GM18861 (cell line): ENCODE data around the gene ZNF407.

Source experiments
- ATAC-seq: cut with Tn5 transposase; IDR thresholded peaks from one replicate; pipeline ENCODE4 v1.9.1; 2021; ENCODE audit not compliant: unreplicated experiment

ZNF407 gene

GRCh38 chr18:74818516-74819175, 221.0 kb downstream of the ZNF407 start:
- ATAC-seq: no peak

DNA sequence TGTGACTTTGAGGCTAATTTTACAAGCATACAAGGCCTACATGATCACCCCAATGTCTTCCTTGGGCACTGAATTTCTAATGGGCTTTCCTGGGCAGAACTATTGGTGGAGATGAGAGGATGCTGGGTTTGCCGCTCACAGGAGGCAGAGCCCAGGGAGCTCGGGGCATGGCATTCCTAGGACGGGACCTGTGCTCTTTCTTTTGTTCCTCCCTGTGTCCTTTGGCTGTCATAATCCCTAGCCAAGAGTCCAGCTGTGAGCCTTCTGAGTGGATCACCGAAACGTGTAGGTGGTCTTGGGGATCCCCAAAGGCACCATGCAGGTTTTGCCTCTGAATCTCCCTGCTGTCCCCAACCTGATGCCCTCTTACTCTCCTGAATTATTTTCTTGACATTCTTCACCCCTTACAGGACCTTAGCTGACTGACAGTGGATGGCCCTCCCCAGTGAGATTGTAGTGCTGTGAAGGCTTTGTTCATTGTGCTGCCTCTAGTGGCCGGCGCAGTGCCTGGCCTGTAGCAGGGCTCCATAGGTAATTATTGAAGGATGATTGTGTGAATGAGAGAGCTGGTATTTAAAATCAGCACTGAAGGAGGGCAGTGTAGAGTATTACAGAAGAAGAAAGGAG, 221.9 kb downstream of the ZNF407 start:
- ATAC-seq: peak; percentile 94

DNA sequence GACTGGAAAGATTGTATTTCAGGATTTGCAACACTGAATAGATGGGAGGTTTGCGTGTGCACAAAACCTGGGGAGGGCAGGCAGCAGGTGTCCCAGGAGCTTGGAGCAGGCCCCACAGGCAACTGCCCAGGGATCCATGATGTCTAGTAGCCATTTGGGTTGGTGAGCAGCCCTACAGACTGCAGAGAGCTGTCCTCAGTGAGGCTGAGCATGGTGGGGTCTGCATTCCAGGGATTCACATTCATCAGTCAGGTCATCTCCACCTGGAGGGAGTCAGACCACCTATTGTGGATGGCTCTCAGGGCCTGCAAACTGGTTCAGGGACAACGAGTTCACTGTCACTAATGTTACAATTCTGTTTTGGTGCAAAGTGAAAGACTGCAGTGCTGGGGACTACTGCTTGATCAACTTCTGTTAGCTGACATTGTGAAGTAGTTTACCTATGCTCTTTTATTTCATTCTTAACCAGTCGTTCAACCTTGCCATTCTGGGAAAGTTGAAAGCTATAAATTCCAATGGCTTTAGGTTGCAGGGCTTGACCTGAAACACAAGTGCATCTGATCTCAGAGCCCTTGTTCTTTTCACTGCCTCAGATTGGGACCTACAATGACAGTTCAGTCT, 222.6 kb downstream of the ZNF407 start:
- no peak for ATAC-seq

GRCh38 chr18:74825460-74825859, 227.8 kb downstream of the ZNF407 start:
- ATAC-seq: no peak

GRCh38 chr18:74826572-74826971, 228.9 kb downstream of the ZNF407 start:
- no peak for ATAC-seq

- ATAC-seq: no peak
Measured at GRCh38 chr18:74828200-74828599, 230.5 kb downstream of the ZNF407 start.

DNA sequence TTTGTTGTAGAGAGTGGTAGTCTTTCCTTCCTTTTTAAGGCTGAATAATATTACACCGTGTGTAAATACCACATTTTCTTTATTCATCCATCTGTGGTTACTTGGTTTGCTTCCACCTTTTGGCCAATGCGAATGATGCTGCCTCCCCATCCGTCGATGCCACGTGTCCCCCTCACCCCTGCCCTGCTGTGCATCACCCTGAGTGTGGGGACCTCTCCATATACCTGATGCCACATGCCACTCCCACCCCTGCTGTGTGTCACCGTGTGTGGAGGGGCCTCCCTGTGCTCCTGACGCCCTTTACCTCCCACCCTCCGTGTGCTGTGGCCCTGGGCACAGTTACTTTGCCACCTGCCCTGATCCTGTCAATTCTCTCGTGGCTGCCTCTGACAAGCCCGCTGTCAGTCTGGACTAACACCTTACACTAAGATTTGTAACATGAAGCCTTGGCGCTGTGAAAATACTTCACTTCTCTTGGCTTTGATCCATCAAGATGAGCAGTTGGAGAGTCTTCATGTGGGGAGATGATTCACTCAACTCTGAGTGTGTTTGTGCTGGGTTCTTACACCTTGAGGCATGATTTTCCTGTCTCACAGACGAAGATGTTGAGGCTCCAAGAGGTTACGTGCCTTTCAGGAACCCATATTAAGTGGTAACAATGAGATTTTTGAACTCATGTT, 234.0 kb downstream of the ZNF407 start:
- ATAC-seq: no peak

GRCh38 chr18:74832381-74832780, 234.7 kb downstream of the ZNF407 start:
- ATAC-seq: no peak

DNA sequence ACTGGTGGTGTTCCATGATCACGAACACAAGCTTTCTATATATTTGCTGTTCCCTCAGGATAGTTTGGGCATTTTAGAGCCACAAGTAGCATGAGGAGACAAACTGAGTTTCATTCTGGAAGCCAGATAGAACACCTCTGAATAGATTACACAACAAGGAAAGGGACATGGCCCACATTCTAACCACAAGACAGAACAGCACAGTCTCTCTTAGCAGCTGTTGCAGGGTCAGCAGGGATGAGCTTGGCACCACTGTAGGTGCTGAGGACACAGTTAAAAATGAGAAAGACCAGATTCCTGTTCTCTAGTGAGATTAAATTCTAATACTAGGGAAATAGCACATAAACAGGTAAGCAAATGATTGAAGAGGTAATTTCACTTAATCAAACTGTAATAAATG, 235.3 kb downstream of the ZNF407 start:
- no peak for ATAC-seq

GRCh38 chr18:74834424-74835309, 237.0 kb downstream of the ZNF407 start:
- ATAC-seq: no peak

DNA sequence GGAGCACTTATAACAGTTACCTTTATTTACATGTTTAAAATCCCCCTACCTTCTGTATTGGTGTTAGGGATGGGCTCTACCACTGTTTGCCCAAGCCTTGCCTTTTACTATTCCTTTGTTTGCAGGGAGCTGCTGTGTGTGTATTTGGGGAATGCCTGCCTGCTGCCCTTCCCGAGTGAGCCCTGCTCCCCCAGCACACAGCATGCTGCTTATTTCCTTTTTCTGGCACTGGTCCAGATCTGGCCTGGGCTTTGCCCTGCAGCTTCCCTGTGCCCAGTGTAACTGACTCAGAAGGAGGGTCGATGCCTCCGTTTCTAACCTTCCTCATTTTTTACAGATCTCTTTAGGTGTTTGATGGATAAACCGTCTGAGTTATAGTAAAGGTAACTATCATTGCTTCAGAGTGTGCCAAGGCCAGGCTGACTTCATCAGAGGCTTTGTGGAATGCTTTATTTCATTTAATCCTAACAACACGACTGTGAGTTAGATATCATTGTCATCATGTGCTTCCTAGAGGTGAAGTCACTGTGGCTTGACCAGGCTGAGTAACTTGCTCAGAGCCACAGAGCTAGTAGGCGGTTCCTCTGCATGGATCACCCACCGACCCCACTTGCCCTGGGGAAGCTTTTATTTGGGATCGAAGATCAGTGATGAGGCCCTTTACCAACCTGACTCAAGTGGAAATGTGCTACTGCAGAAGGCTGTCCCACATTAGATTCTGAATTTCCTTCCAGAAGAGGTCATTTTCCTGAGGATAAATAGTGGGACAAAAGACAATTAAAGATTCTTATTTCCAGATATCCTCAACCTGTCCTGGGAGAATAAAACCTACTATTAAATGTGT, 238.8 kb downstream of the ZNF407 start:
- ATAC-seq: no peak

DNA sequence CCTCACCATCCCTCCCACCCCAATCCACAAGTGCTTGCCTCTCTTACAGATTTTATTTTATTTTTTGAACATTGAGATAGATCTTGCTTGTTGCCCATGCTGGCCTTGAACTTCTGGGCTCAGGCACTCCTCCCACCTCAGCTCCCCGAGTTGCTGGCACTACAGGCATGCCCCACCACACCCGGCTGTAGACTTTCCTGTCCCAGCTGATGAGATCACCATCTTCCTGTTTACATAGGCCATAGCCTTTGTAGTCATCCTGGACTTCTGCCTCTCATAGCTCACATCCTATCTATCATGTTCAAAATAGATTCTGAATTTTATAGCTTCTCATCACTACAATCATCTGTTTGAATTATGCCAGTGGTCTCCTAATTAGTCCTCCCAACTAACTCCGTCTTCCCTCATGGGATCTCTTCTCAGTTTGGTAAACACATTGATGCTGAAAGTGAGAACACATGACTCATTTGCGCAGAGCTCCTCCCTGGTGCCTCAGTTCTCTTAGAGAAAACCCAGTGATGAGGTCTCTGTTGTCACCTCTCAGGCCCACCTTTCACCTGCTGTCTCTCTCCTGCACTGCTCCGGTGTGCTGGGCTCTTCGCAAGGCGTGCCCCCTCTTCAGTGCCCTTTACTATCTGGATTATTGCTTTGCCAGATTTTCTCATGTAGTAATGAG, 243.0 kb downstream of the ZNF407 start:
- no peak for ATAC-seq

- ATAC-seq: no peak
Measured at GRCh38 chr18:74841248-74841647, 243.6 kb downstream of the ZNF407 start.

- no peak for ATAC-seq
Measured at GRCh38 chr18:74849301-74849700, 251.6 kb downstream of the ZNF407 start.

DNA sequence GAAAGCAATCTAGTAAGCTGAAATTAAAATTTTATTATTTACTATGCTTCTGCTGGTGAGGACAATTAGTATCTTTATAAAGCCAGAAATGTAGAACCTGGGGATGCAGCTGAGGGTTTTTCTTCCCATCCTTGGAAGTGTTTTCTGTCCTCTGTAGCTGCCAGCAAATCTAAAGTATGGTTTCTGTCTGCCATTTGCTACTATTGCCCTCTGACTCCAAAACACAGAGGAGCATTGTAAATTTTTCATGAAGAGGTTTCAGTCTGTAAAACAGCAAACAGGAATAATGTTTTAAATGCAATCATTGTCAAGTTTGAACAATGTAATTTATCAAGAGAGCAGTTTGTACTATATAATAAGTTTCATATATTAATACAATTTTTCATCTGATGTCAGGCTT, 258.8 kb downstream of the ZNF407 start:
- ATAC-seq: no peak

- ATAC-seq: no peak
Measured at GRCh38 chr18:74856928-74857327, 259.3 kb downstream of the ZNF407 start.

- ATAC-seq: no peak
Measured at GRCh38 chr18:74857901-74858300, 260.2 kb downstream of the ZNF407 start.

- no peak for ATAC-seq
Measured at GRCh38 chr18:74861154-74861553, 263.5 kb downstream of the ZNF407 start.

DNA sequence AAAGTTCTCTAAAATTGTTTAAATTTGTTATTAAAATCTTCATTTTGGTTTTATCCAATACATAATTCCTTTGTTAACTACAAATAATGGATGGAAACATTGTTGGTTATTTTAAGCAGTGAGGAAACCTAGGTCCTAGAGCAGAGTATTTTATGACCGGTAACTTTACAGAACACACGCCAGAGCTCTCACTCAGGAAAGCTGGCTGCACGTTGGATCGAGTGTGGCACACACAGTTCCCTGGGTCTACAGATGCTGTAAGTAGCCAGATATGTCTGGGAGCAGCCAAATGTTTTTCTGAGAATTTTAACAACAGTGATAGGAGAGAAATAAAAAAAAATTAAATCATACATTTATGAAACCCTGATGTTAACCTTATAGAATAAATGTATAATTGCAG, 264.4 kb downstream of the ZNF407 start:
- ATAC-seq: no peak
